Activated CD4-positive, alpha-beta T cell treated with anti-CD3 and anti-CD28 coated beads for 48 hours (primary cell): ENCODE measurements around the gene CDAN1.

Experiments used
- DNase-seq: peaks from one replicate; pipeline ENCODE4 v3.0.0-alpha.2; 2020

CDAN1 gene

DNA sequence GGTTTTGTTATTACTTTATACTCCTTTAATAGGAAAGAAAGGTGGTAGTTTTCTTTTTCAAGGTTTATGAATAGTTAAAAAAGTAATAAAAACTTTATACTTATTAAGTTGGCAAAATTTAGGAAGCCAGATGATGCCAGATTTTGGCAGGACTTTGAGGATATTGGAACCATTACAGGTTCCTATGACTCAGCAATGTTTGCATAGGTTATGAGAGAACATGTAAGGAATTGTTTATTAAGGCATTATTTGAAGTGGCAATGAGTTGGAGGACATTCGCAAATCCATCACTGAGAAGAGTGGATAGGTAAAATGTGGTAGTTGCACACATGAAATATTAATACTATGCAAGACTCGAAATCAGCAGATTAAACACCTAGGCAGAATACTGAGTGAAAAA lies 29.9 kb downstream of the CDAN1 start:
- no peak for DNase-seq

- no peak for DNase-seq
Observed at GRCh38 chr15:42705336-42705735, 31.6 kb downstream of the CDAN1 start.

GRCh38 chr15:42704492-42704926 lies 32.4 kb downstream of the CDAN1 start:
- peak; percentile 71 for DNase-seq

DNA sequence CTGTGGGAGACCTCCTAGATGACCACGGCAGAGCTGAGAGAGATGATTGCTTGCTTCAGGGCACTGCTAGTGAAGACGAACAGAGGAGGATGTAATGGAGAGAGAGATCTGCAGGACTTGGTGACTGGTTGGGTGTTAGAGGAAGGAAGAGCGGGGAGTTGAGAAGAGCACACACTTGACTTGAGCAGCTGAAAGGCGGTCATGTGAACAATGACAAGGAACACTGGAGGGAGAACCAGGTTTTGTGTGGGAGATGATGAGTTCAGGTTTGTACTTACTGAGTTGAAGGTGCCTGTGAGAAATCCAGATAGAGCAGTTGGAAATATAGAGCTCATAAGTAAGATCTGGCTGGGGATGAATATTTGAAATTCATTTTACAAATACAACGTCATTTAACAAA lies 40.3 kb downstream of the CDAN1 start:
- DNase-seq: no peak

DNA sequence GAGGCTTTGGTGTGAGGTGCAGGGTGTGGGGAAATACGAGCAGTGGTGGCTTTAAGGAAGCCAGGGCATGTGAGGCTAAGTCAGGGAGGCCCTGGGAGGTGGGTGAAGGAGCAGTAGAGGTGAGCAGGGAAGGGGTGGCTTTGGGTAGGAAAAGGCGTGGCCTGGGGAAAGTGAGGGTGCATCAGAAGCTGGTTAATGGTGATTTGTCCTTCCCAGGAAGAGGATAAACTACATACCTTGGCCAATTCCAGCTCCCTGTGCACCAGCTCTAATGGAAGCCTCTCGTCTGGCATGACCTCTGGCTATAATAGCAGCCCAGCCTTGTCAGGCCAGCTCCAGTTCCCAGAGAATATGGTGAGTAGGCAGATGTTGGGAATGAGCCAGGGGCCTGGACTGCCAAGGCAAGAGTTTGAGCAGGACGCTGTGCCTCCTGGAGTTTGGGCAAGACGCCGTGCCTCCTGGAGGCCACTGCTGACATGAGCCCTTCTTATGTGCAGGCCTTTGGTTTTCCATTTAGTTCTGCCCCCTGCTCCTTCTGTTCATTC lies 41.3 kb downstream of the CDAN1 start:
- DNase-seq: no peak

GRCh38 chr15:42694398-42694797 lies 42.5 kb downstream of the CDAN1 start:
- no peak for DNase-seq

DNA sequence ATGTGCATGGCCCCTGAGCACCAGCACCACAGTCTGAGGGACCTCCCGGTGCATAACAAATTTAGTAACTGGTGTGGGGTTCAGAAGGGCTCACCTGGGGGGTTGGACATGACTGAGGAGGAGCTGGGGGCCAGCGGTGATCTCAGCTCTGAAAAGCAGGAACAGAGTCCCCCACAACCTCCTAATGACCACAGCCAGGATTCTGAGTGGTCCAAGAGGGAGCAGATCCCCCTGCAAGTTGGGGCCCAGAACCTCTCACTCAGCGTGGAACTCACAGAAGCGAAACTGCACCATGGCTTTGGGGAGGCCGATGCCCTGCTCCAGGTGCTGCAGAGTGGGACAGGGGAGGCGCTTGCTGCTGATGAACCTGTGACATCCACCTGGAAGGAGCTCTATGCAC lies 43.0 kb downstream of the CDAN1 start:
- no peak for DNase-seq

DNA sequence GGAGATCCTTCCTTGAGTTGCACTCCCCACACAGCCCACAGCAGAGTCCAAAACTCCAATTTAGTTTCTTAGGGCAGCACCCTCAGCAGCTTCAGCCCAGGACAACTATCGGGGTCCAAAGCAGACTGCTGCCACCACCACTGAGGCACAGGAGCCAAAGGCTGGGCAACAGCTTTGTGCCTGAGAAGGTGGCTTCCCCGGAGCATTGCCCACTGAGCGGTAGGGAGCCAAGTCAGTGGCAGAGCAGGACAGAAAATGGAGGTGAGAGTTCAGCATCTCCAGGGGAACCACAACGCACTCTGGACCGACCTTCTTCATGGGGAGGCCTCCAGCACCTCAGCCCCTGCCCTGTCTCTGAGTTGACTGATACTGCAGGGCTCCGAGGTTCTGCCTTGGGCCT lies 43.4 kb downstream of the CDAN1 start:
- no peak for DNase-seq

DNA sequence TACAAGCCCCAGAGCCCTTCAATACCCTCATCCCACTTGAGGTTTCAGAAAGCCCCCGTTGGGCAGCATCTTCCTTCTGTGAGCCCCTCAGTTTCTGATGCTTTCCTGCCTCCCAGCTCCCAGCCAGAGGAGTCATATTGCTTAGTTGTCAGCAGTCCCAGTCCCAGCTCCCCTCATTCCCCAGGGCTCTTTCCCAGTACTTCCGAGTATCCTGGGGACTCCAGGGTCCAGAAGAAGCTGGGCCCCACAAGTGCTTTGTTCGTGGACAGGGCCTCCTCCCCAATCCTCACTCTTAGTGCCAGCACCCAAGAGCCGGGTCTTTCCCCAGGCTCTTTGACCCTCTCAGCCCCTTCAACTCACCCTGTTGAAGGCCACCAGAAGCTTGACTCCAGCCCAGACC lies 43.9 kb downstream of the CDAN1 start:
- no peak for DNase-seq

GRCh38 chr15:42692536-42692935 lies 44.4 kb downstream of the CDAN1 start:
- no peak for DNase-seq

- DNase-seq: no peak
Observed at GRCh38 chr15:42691770-42692169, 45.2 kb downstream of the CDAN1 start.

- DNase-seq: peak; percentile 18
Observed at GRCh38 chr15:42691308-42691707, 45.6 kb downstream of the CDAN1 start.

GRCh38 chr15:42688301-42688700 lies 48.6 kb downstream of the CDAN1 start:
- DNase-seq: no peak

GRCh38 chr15:42687740-42688139 lies 49.2 kb downstream of the CDAN1 start:
- no peak for DNase-seq

- DNase-seq: no peak
Observed at GRCh38 chr15:42686281-42686680, 50.6 kb downstream of the CDAN1 start.

DNA sequence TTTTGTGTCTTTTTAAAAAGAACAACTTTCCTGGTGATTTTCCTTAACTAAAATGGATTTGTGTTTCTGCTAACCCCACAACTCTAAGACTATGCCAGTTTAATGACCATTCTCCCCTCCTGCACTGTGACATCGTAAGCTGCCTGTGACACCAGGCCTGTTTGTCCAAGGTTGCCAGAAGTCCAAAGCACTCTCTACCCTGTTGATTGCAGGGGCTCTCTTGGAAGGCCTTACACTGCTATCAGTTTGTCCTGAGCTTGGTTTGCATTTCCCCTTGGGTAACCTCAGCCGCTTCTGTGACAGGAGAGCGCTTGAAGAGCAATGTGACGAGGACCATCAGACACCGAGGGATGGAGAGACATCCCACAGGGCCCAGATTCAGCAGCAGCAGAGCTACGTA lies 55.8 kb downstream of the CDAN1 start:
- no peak for DNase-seq

DNA sequence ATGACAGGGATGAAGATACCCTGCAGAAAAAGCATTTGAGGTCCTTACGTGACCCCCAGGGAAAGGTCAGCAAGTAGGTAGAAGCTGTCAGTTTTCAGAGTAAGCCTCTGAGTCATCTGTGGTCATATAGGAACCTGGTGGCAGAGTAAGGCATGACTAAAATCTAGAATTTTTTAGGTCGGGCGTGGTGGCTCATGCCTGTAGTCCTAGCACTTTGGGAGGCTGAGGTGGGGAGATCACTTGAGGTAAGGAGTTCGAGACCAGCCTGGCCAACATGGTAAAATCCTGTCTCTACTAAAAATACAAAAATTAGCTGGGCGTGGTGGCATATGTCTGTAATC lies 56.8 kb downstream of the CDAN1 start:
- peak; percentile 81 for DNase-seq

- no peak for DNase-seq
Observed at GRCh38 chr15:42679285-42680141, 57.4 kb downstream of the CDAN1 start.

DNA sequence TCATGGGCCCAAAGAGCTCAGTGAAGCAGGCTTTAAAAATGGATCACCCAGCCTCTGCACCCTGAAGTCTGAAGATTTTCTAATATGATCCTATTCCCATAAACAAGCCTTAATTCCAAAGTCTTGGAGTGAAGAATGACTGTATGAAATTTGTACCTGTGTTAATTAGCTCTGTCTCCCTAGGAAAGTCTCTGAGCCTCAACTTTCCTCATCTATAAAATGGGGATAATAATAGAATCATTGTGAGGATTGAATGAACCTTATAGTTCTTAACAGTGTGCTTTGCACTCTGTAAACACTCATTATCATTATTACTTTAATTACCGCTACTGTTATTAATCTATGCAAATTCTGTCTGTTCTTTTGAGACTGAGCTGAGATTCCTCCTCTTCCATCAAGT lies 61.9 kb downstream of the CDAN1 start:
- DNase-seq: no peak

DNA sequence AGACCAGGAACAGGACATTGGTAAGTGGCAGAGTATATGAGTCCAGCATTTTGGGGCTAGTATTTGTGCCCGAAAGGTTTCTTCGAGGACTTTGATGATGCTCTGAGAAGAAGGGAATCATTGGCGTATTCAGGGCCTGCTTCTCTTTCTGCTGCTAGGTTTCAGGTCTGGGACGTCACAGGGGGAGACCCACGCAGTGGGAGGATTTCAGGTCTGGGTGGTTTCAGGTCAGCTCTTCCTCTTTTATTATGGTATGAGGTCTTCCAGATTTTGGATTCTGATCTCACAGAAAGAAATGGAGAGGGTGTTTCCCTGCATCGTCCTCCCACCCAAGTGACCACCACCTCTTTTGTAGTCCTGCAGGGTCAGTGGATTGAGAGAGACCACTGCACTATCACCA lies 62.5 kb downstream of the CDAN1 start:
- no peak for DNase-seq
